T follicular helper cell (primary cell): ENCODE results near the gene NOM1.

Experiments used
- DNase-seq: peaks from one replicate; pipeline ENCODE4 v3.0.0-alpha.2; 2020; ENCODE audit warnings: low read depth

The NOM1 gene

GRCh38 chr7:156985101-156985992 lies 35.8 kb downstream of the NOM1 start:
- no peak for DNase-seq

- no peak for DNase-seq
These were observed 36.9 kb downstream of the NOM1 start for GRCh38 chr7:156986378-156986777.

- no peak for DNase-seq
These were observed 39.1 kb downstream of the NOM1 start for GRCh38 chr7:156988343-156989185.

- no peak for DNase-seq
These were observed 40.4 kb downstream of the NOM1 start for GRCh38 chr7:156989766-156990535.

GRCh38 chr7:156993021-156993924 lies 43.8 kb downstream of the NOM1 start:
- no peak for DNase-seq

GRCh38 chr7:156993925-156994235 lies 44.4 kb downstream of the NOM1 start:
- DNase-seq: no peak

- DNase-seq: no peak
These were observed 44.9 kb downstream of the NOM1 start for GRCh38 chr7:156994417-156994816.

- no peak for DNase-seq
These were observed 49.8 kb downstream of the NOM1 start for GRCh38 chr7:156998988-156999957.

- no peak for DNase-seq
These were observed 50.6 kb downstream of the NOM1 start for GRCh38 chr7:156999958-157000726.

GRCh38 chr7:157000741-157001653 lies 51.5 kb downstream of the NOM1 start:
- no peak for DNase-seq

- no peak for DNase-seq
These were observed 52.7 kb downstream of the NOM1 start for GRCh38 chr7:157001920-157002818.

GRCh38 chr7:157002819-157003421 lies 53.4 kb downstream of the NOM1 start:
- no peak for DNase-seq

- no peak for DNase-seq
These were observed 53.9 kb downstream of the NOM1 start for GRCh38 chr7:157003445-157003755.

- DNase-seq: no peak
These were observed 54.4 kb downstream of the NOM1 start for GRCh38 chr7:157003756-157004520.

GRCh38 chr7:157004521-157005455 lies 55.3 kb downstream of the NOM1 start:
- no peak for DNase-seq
